ENCODE data around the gene JAK1. TPM values are rescaled to one million over a fixed set of nuclear protein-coding genes. Genes with fewer than 3 reads are reported as not detected.

The JAK1 gene
- total RNA-seq, 2 donors from 2014 or later: 22.9 to 23.2 TPM

- no peaks in the 10 kb centered on the region for H3K36me3 Mint-ChIP-seq (ENCODE audit: low read depth)
- H3K27ac ChIP-seq (ENCODE audit: low read depth, low read length): no peak overlapping the region
- 87 to 90% methylated on average over 6 to 7 of the region's 7 CpGs for WGBS, 2 experiments (ENCODE audit: insufficient coverage in 1 of 2, insufficient read length in 1 of 2)
- TF ChIP-seq, protein P1, sequence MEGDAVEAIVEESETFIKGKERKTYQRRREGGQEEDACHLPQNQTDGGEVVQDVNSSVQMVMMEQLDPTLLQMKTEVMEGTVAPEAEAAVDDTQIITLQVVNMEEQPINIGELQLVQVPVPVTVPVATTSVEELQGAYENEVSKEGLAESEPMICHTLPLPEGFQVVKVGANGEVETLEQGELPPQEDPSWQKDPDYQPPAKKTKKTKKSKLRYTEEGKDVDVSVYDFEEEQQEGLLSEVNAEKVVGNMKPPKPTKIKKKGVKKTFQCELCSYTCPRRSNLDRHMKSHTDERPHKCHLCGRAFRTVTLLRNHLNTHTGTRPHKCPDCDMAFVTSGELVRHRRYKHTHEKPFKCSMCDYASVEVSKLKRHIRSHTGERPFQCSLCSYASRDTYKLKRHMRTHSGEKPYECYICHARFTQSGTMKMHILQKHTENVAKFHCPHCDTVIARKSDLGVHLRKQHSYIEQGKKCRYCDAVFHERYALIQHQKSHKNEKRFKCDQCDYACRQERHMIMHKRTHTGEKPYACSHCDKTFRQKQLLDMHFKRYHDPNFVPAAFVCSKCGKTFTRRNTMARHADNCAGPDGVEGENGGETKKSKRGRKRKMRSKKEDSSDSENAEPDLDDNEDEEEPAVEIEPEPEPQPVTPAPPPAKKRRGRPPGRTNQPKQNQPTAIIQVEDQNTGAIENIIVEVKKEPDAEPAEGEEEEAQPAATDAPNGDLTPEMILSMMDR (conservative IDR thresholded peaks at IDR 0.05): no peak
- no peaks in the 10 kb centered on the region for H3K36me3 ChIP-seq (ENCODE audit: control insufficient read depth, insufficient read depth, low read length)
- no peaks in the 10 kb centered on the region for H3K27me3 ChIP-seq (ENCODE audit: control insufficient read depth, insufficient read depth, low read length, poor library complexity, severe bottlenecking)
- no peaks in the 10 kb centered on the region for H3K9me3 Mint-ChIP-seq
- no peak overlapping the region for H3K4me3 Mint-ChIP-seq
- H3K9ac ChIP-seq (ENCODE audit: extremely low read depth, low read length, poor library complexity, severe bottlenecking): no peak overlapping the region
- peaks cover 28% of the 10 kb centered on the region for H3K4me1 Mint-ChIP-seq
- peaks cover 21% of the 10 kb centered on the region for H3K27me3 Mint-ChIP-seq (ENCODE audit: insufficient read depth)
- no peak overlapping the region for H3K4me3 ChIP-seq (ENCODE audit: low read length)
- no peak for DNase-seq
- no peak overlapping the region for H3K27ac Mint-ChIP-seq
- no peaks in the 10 kb centered on the region for H3K4me1 ChIP-seq (ENCODE audit: control insufficient read depth, insufficient read depth, low read length)
- no peaks in the 10 kb centered on the region for H3K9me3 ChIP-seq (ENCODE audit: control insufficient read depth, low read length)
These were observed 3.9 kb downstream of the JAK1 start for GRCh38 chr1:64962441-64962840.

GRCh38 chr1:64961923-64962322, 4.4 kb downstream of the JAK1 start:
- Histone ChIP-seq H3K9ac (ENCODE audit: extremely low read depth, low read length, poor library complexity, severe bottlenecking) (no peak overlapping the region), H3K4me3 (ENCODE audit: low read length) (no peak overlapping the region), H3K4me1 (ENCODE audit: control insufficient read depth, insufficient read depth, low read length) (no peaks in the 10 kb centered on the region), H3K27ac (ENCODE audit: low read depth, low read length) (no peak overlapping the region), H3K36me3 (ENCODE audit: control insufficient read depth, insufficient read depth, low read length) (no peaks in the 10 kb centered on the region), H3K27me3 (ENCODE audit: control insufficient read depth, insufficient read depth, low read length, poor library complexity, severe bottlenecking) (no peaks in the 10 kb centered on the region), H3K9me3 (ENCODE audit: control insufficient read depth, low read length) (no peaks in the 10 kb centered on the region)
- Mint-ChIP-seq H3K27me3 (ENCODE audit: insufficient read depth) (peaks cover 17% of the 10 kb centered on the region), H3K9me3 (no peaks in the 10 kb centered on the region), H3K36me3 (ENCODE audit: low read depth) (no peaks in the 10 kb centered on the region), H3K4me3 (no peak overlapping the region), H3K4me1 (peaks cover 23% of the 10 kb centered on the region), H3K27ac (no peak overlapping the region)
- TF ChIP-seq, protein P1 (conservative IDR thresholded peaks at IDR 0.05): no peak
- DNase-seq: no peak
- WGBS, 2 experiments (ENCODE audit: insufficient coverage in 1 of 2, insufficient read length in 1 of 2): 84 to 100% methylated on average over 1 of the region's 1 CpG

GRCh38 chr1:64960731-64961130, 5.6 kb downstream of the JAK1 start:
- no peaks in the 10 kb centered on the region for H3K27me3 ChIP-seq (ENCODE audit: control insufficient read depth, insufficient read depth, low read length, poor library complexity, severe bottlenecking)
- H3K27me3 Mint-ChIP-seq (ENCODE audit: insufficient read depth): peaks cover 15% of the 10 kb centered on the region
- DNase-seq: no peak
- no peaks in the 10 kb centered on the region for H3K36me3 ChIP-seq (ENCODE audit: control insufficient read depth, insufficient read depth, low read length)
- no peak overlapping the region for H3K4me3 ChIP-seq (ENCODE audit: low read length)
- no peak overlapping the region for H3K27ac ChIP-seq (ENCODE audit: low read depth, low read length)
- H3K4me1 ChIP-seq (ENCODE audit: control insufficient read depth, insufficient read depth, low read length): no peaks in the 10 kb centered on the region
- TF ChIP-seq, protein P1 (conservative IDR thresholded peaks at IDR 0.05): no peak
- no peaks in the 10 kb centered on the region for H3K9me3 Mint-ChIP-seq
- no peaks in the 10 kb centered on the region for H3K36me3 Mint-ChIP-seq (ENCODE audit: low read depth)
- no peak overlapping the region for H3K27ac Mint-ChIP-seq
- H3K4me1 Mint-ChIP-seq: peaks cover 21% of the 10 kb centered on the region
- no peaks in the 10 kb centered on the region for H3K9me3 ChIP-seq (ENCODE audit: control insufficient read depth, low read length)
- no peak overlapping the region for H3K9ac ChIP-seq (ENCODE audit: extremely low read depth, low read length, poor library complexity, severe bottlenecking)
- H3K4me3 Mint-ChIP-seq: no peak overlapping the region
